Inflammatory macrophage treated with lipopolysaccharide for 1 hour (primary cell): ENCODE measurements around the gene EPHA8.
A peak's percentile ranks its signal among the peaks of the same experiment; 100 is the strongest.

Experiments
- DNase-seq, 2 donors: peaks; one replicate each; pipeline ENCODE4 v3.0.0-alpha.2; 2020 to 2022

EPHA8 gene

GRCh38 chr1:22569269-22569668 is 6.0 kb downstream of the EPHA8 start:
- DNase-seq = no peak

DNA sequence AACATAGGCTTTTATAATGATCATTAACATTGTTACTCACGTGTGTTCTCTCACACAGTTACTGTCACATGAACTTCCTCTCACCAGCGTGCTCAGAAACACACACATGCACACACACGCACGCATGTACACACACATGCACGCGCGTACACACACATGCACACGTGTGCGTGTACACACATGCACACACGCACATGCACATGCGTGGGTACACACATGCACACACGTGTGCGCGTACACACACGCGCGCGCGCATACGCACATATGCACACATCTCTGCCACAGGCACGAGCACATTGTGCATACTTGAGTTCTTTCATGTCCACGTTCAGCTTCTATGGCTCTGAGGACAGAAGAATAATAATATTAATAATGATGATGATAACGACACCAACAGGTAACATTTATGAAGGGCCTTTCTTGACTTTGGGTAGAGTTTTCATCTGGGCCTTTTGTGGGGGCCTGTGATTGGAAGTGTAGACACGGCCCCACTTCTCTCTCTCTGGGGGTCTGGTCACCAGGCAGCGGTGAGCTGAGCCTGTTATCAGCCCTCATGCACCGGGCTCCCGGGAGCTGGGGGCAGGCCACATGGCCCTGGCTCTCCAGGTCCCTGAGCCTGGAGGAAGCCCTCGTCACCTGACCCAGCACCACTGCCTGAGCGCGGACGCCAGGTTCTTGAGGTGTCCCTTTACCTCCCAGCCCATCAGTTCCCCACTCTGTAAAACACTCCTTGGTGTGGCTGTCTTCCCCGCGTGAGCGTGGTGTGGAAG is 7.0 kb downstream of the EPHA8 start:
- DNase-seq = no peak

DNA sequence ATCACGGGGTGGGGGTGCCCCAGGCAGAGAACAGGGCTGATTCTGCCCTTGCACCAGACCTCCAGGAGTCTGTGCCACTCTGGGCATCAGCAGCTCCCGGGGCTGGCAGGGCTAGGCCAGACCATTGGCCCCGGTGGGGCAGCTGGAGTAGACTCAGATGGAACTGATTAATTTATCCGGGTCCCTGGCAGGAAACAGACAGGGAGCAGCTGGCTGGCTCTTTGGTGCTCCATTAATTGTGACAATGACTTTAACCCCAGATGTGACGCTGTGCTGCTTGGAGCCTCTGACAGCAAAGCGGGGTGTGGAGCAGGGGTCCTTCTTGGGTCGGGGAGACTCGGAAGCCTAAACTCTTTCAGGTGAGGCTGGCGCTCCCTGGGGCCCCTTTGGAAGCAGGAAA is 9.5 kb downstream of the EPHA8 start:
- DNase-seq = no peak

DNA sequence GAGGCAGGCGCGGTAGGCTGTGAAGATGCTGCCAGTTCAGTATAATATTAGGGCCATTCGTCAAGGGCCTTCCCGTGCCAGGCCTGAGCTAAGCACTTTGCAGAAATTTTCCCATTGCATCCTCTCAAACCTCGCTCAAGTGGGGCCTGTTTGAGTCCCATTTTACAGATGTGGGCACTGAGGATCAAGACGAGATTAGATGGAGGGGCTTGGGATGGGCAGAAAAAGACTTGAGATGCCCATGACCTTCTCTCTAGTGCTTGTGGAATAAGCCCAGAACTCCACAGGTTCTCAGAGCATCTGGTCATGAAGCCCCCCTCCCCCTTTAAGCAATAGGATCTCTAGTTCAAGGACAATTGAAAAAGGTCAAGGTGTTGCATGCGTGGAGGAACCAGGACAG is 9.9 kb downstream of the EPHA8 start:
- DNase-seq = no peak

GRCh38 chr1:22575532-22576149 is 12.4 kb downstream of the EPHA8 start:
- DNase-seq = peak; percentile 23 to 24

GRCh38 chr1:22576150-22576544 is 12.9 kb downstream of the EPHA8 start:
- no peak for DNase-seq

GRCh38 chr1:22576617-22577016 is 13.3 kb downstream of the EPHA8 start:
- DNase-seq = no peak

DNA sequence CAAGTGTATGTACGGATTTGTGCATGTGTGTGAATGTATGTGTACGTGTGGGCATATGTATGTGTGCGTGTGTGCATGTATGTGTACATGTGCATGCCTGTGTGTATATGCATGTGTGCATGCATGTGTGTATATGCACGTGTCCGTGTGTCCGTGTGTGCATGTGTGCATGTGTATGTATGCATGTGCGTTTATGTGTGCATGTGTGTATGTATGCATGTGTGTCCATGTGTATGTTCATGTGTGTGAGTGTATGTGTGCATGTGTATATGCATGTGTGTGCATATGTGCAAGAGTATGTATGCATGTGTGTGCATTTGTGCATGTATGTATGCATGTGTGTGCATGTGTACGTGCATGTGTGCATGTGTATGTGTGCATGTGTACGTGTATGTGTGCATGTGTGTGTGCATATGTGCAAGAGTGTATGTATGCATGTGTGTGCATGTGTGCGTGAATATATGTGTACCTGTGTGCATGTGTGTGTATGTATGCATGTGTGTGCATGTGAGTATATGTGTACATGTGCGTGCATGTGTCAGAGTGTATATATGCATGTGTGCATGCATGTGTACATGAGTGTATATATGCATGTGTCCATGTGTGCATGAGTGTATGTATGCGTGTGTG is 15.6 kb downstream of the EPHA8 start:
- DNase-seq = no peak

GRCh38 chr1:22579541-22580155 is 16.4 kb downstream of the EPHA8 start:
- DNase-seq = no peak

DNA sequence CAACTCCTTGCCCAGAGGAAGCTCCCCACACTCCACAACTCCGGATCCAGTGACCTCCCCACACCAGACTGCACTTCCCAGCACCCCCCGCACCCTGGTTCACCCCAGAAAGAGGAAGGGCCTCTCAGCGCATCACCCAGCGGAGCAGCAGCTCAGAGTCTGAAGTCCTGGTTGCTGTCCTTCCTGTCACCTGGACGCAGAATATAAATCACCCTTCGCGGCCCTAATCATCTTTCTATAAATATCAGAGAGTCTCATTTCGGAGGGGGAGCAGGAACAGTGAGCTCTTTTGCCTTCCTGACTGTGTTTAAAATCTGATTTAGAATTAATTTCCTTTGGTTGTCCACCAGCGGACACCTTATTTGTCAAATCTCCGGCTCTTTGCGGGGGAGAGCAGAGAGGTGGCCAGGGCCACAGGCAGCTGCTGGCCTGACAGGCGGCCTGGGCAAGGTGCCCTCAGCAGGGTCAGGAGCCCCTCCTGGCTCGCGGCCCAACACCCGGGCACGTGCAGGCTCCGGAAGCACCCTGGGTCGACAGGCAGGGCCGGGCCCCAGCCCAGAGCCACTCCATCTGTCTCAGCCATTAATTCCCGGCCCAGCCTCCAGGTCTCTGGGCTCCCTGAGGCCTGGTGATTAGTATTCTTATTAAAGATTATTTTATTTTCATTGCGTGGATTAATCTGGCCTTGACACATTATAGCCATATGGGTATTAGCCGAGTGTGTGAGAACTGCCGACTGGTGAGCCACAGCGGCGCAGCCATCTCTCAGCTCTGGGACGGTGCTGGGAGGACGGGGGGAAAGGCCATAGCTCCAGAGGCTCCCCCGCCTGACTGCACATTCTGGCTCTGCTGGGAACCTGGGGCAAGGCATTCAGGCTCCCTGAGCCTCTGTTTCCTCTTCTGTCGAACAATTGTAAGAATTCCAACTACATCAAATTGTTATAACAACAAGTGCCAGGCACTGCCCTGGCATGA is 19.7 kb downstream of the EPHA8 start:
- no peak for DNase-seq

DNA sequence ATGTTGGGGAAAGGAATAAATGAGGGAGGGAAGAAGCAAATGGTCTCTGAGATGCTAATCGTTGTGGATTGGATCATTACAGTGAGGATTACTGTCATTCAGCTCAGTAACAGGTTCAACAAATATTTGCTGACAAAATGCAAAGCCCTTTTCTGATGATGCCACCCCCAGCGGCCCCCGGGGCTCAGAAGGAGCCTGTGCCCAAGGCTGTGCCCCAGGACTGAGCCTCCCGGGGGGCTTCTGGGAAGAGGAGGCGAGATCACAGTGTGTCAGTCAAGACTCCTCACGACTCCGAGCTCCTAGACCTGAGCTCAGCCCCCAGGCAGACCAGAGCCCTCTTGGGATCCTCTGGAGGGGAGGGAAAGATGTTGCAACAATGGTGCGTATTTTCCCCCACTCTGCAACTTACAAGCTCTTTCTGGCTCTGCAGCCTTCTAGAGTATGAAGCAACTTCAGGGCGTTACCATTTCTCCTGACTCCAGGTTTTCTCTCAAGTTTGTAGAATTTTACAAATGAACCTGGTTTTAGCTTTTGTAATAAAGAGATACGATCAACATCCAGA is 20.8 kb downstream of the EPHA8 start:
- no peak for DNase-seq

- no peak for DNase-seq
These were observed 21.7 kb downstream of the EPHA8 start for GRCh38 chr1:22584970-22585369.

- DNase-seq = no peak
These were observed 22.2 kb downstream of the EPHA8 start for GRCh38 chr1:22585471-22585870.

DNA sequence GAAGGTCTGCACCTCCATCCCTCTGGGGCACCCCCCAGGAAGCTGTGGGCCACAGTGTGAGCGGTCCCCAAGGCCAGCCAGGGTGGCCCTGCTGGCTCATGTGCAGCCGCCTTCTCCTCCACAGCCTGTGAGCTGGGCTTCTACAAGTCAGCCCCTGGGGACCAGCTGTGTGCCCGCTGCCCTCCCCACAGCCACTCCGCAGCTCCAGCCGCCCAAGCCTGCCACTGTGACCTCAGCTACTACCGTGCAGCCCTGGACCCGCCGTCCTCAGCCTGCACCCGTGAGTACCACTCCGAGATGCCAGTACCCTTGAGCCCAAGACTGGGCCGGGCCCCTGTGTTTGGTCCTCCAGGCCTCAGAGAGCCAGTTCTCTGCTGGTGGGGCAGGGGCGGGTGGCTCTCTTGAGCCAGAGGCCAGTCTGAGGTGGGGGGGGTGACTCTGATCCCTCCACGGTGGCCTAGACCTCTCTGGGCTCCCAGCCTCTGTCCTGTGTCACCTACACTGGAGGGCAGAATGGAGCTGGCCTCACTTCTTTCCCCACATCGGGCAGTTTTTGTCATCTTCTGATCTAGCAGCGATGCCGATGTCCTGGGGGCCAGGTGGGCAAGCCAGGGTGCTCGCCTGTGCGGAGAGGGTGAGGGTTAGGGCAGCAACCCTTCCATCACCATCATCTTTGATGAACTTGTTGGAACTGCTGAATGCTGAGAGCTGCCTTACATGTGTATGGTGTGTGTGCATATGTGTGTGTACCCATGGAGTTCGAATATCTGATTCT is 23.3 kb downstream of the EPHA8 start:
- DNase-seq = no peak

- DNase-seq = no peak
These were observed 24.0 kb downstream of the EPHA8 start for GRCh38 chr1:22587247-22587646.

DNA sequence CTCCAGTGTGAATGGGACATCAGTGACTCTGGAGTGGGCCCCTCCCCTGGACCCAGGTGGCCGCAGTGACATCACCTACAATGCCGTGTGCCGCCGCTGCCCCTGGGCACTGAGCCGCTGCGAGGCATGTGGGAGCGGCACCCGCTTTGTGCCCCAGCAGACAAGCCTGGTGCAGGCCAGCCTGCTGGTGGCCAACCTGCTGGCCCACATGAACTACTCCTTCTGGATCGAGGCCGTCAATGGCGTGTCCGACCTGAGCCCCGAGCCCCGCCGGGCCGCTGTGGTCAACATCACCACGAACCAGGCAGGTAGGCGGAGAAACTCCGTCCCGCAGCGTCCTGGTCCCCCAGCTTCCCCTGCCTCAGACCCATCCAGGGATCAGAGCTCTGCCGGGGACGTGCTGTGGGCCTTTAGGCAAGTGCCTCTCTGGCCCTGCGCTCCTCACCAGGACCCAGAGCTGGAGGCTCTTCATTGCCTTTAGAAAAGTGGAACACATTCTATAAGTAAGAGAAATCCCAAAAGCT is 25.7 kb downstream of the EPHA8 start:
- no peak for DNase-seq

DNA sequence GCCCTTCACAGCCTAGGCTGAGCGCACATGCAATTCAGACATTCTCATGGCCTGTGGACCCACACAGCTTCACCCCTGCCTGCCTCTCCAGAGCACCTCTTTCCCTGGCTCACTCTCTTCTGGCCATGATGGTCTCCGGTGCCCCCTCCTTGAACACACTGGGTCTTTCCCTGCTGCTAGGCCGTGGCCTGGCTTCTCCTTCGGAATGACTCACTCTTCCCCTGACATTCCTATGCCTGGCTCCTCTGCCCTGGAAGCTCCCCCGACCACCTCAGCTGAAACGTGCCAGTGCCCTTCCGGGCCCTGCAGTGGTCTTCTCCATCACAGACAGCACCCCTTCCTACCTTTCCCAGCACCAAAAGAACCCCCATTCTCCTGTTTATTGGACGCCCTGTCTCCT is 28.3 kb downstream of the EPHA8 start:
- DNase-seq = no peak

DNA sequence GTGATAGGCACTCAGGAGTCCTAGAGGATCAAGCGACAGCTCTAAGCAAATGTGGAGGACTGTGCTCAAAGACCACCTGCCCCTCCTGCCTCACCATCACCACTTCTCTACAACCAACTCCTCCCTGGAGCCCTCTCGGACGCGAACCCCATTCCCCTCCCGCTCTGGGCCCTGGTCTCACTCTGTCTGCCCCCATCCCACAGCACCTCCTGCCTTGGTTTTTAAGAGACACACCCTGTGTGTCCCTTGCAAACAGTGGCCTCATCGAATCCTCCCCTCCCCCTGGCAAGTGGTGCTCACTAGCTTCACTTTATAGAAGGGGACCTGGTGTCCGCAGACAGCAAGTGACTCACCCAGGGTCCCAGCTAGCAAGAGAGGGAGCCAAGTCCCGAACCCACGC is 28.8 kb downstream of the EPHA8 start:
- DNase-seq = no peak

- DNase-seq = no peak
These were observed 29.9 kb downstream of the EPHA8 start for GRCh38 chr1:22592919-22593790.

DNA sequence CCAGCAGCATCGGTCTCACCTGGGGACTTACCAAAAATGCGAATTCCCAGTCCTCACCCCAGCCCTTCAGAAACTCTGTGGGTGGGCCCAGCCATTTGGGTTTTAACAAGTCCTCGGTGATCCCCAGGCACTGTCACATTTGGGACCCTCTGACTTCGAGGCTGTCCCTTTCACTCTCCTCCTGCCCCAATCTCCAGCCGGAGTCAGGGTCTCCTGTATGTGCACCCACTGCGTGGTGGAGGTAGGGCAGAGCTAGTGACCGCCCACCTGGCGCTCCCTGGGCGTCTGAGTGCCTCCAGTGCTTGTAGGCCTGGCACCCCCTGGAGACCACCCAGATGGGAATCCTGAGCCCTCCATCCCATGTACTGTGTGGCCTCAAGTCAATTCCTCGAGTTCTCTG is 31.1 kb downstream of the EPHA8 start:
- DNase-seq = no peak
